ENCODE data around the gene TEAD1. TPM values are rescaled to one million over a fixed set of nuclear protein-coding genes. Genes with fewer than 3 reads are reported as not detected.

TEAD1 gene
- total RNA-seq, 6 experiments from 2014 or later = 28.3 to 41.5 (median 32.2) TPM

GRCh38 chr11:12860827-12861226, 186.6 kb downstream of the TEAD1 start:
- H3K4me3 ChIP-seq = no peak overlapping the region
- peaks cover 0 to 17% (median 2%) of the 10 kb centered on the region in 4 donors for H3K4me1 ChIP-seq
- intact Hi-C loops (cut with DNase I) = no loop called here
- no peaks in the 10 kb centered on the region for H3K9me3 ChIP-seq
- TF ChIP-seq POLR2A (IDR thresholded peaks at IDR 0.05) = no peak
- TF ChIP-seq, protein P1, sequence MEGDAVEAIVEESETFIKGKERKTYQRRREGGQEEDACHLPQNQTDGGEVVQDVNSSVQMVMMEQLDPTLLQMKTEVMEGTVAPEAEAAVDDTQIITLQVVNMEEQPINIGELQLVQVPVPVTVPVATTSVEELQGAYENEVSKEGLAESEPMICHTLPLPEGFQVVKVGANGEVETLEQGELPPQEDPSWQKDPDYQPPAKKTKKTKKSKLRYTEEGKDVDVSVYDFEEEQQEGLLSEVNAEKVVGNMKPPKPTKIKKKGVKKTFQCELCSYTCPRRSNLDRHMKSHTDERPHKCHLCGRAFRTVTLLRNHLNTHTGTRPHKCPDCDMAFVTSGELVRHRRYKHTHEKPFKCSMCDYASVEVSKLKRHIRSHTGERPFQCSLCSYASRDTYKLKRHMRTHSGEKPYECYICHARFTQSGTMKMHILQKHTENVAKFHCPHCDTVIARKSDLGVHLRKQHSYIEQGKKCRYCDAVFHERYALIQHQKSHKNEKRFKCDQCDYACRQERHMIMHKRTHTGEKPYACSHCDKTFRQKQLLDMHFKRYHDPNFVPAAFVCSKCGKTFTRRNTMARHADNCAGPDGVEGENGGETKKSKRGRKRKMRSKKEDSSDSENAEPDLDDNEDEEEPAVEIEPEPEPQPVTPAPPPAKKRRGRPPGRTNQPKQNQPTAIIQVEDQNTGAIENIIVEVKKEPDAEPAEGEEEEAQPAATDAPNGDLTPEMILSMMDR (IDR thresholded peaks at IDR 0.05) = no peak
- no peaks in the 10 kb centered on the region for H3K27me3 ChIP-seq
- ATAC-seq = no peak
- no peak for DNase-seq
- no peak overlapping the region for H3K27ac ChIP-seq
- no peaks in the 10 kb centered on the region for H3K36me3 ChIP-seq
- WGBS (ENCODE audit: insufficient coverage, low coverage, low lambda C conversion rate, missing lambda C conversion rate) = 76% methylated on average over 2 of the region's 2 CpGs

DNA sequence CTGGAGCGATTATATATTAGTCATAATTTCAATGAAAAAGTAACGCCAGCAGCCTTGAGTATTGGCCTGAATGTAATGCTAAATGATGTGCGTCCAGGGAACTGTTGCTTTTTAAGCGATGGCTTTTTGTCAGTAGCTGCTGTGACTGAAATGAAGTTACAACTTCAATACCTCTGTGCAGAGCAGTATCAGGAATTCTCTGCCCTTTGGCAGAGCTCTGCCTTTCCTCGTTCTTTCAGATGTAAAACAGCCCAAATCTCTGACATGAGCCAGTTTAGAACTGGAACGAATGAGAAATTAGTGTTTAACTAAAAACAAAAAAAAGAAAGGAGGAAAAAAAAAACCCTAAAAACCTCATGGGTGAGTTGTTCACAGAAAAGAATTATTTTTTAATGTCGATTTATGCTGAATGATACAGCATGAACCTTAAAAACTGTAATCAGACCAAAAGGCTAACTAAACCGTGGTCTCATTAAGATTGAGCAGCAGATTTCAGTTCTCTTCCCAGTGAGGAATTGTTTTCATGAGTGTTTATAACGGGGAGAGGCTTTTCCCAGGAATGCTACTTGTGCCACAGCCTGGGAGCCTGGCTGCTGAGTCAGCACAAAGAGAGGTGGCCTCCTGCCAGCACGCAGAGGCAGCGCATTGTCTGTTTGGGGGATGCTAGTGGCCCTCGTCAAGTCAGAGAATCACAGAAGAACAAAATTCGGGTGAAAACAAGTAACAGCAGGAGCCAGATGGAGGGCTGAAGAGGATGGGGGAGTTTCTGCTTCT, 188.7 kb downstream of the TEAD1 start:
- no peaks in the 10 kb centered on the region for H3K36me3 ChIP-seq
- WGBS (ENCODE audit: insufficient coverage, low coverage, low lambda C conversion rate, missing lambda C conversion rate) = 44% methylated on average over 13 of the region's 13 CpGs
- no peaks in the 10 kb centered on the region for H3K9me3 ChIP-seq
- ATAC-seq (peak; percentile 42 to 70 (median 62)), DNase-seq (peak; percentile 34 to 63 (median 62))
- intact Hi-C loops (cut with DNase I) = no loop called here
- no peak overlapping the region for H3K4me3 ChIP-seq
- TF ChIP-seq, protein P1 (IDR thresholded peaks at IDR 0.05) = no peak
- TF ChIP-seq POLR2A (IDR thresholded peaks at IDR 0.05) = no peak
- no peak overlapping the region for H3K27ac ChIP-seq
- peaks cover 0 to 16% (median 1%) of the 10 kb centered on the region in 4 donors for H3K4me1 ChIP-seq
- no peaks in the 10 kb centered on the region for H3K27me3 ChIP-seq

DNA sequence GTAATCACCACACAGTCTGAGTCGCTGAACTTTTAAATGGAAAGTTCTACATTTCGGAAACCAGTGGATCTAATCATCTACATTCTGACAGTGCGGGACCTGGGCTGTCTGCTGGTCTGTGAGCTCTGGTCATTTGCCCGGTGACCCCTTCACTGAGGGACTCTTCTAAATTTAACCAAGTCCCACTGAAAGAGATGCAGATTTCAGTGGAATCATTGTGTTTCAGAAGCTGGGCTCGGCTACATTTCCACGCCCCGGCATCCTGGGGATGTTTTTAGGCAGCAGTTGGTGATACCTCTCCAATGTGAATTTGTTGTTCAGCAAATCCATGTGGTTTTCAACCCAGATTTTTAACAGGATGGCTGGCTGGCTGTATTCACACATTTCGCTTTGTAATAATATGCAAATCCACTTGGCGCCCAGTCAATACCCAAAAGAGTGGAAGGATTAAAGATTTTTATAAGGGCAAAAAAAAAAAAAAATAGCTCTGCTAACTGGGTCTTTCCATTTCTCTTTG, 189.4 kb downstream of the TEAD1 start:
- Histone ChIP-seq H3K27me3 (no peaks in the 10 kb centered on the region), H3K4me1 (peaks cover 0 to 24% (median 3%) of the 10 kb centered on the region in 4 donors), H3K4me3 (no peak overlapping the region), H3K9me3 (no peaks in the 10 kb centered on the region), H3K27ac (no peak overlapping the region), H3K36me3 (no peaks in the 10 kb centered on the region)
- ATAC-seq (no peak), DNase-seq (no peak)
- intact Hi-C loops (cut with DNase I) = no loop called here
- 85% methylated on average over 4 of the region's 9 CpGs for WGBS (ENCODE audit: insufficient coverage, low coverage, low lambda C conversion rate, missing lambda C conversion rate)
- TF ChIP-seq POLR2A (IDR thresholded peaks at IDR 0.05) = no peak
- TF ChIP-seq, protein P1 (IDR thresholded peaks at IDR 0.05) = no peak

- Histone ChIP-seq H3K4me1 (peaks cover 0 to 25% (median 3%) of the 10 kb centered on the region in 4 donors), H3K27me3 (no peaks in the 10 kb centered on the region), H3K4me3 (no peak overlapping the region), H3K27ac (no peak overlapping the region), H3K36me3 (no peaks in the 10 kb centered on the region), H3K9me3 (no peaks in the 10 kb centered on the region)
- TF ChIP-seq, protein P1 (IDR thresholded peaks at IDR 0.05) = no peak
- TF ChIP-seq POLR2A (IDR thresholded peaks at IDR 0.05) = no peak
- DNase-seq (no peak), ATAC-seq (peak in 1 of 4 donors; percentile 18)
- WGBS (ENCODE audit: insufficient coverage, low coverage, low lambda C conversion rate, missing lambda C conversion rate) = 57% methylated on average over 12 of the region's 13 CpGs
- intact Hi-C loops (cut with DNase I) = no loop called here
Measured at GRCh38 chr11:12864316-12865156, 190.3 kb downstream of the TEAD1 start.
